Activated CD8-positive, alpha-beta T cell treated with anti-CD3 and anti-CD28 coated beads for 36 hours (primary cell): ENCODE results near the gene KIRREL3. TPM values are rescaled to one million over a fixed set of nuclear protein-coding genes. Genes with fewer than 3 reads are reported as not detected.

Experiments
- ATAC-seq: fragments of 200-7000 bp; cut with Tn5 transposase; one replicate; pipeline ENCODE4 v1.10.0; 2021; ENCODE audit warnings: mild to moderate bottlenecking, moderate library complexity
- CTCF ChIA-PET: fragments of 350-600 bp; sonication (Branson Sonifier 250); formaldehyde crosslinking; loops from one replicate; lab custom pipeline; 2021; ENCODE audit warnings: antibody characterized with exemption; lab: Charles Lee
- POLR2A ChIA-PET: fragments of 350-600 bp; sonication (Branson Sonifier 250); formaldehyde crosslinking; loops from one replicate; lab custom pipeline; 2021; ENCODE audit warnings: antibody characterized with exemption; lab: Charles Lee
- DNase-seq: peaks from one replicate; pipeline ENCODE4 v3.0.0-alpha.2; 2020
- H3K27ac Mint-ChIP-seq: one replicate; pipeline ENCODE4 v1.8.0; 2021; ENCODE audit warnings: mild to moderate bottlenecking, mixed read lengths
- H3K27me3 Mint-ChIP-seq: one replicate; pipeline ENCODE4 v1.8.0; 2021; ENCODE audit warnings: mixed read lengths
- H3K36me3 Mint-ChIP-seq: one replicate; pipeline ENCODE4 v1.8.0; 2021; ENCODE audit warnings: low read depth, mixed read lengths
- H3K4me1 Mint-ChIP-seq: one replicate; pipeline ENCODE4 v1.8.0; 2021; ENCODE audit warnings: low read depth, mixed read lengths
- H3K4me3 Mint-ChIP-seq: one replicate; pipeline ENCODE4 v1.8.0; 2021; ENCODE audit warnings: mild to moderate bottlenecking, moderate library complexity, mixed read lengths
- H3K9me3 Mint-ChIP-seq: one replicate; pipeline ENCODE4 v1.8.0; 2021; ENCODE audit warnings: mixed read lengths
- intact Hi-C: fragments of 100-400 bp; cut with micrococcal nuclease; formaldehyde crosslinking; loops from one replicate; pipeline ENCODE4 v1.10.0; 2022
- total RNA-seq, 2 experiments: library from RNA; stranded (reverse); gene quantifications; one replicate each; pipeline ENCODE4 v1.2.3, GENCODE V29; 2021
- TF ChIP-seq, protein P1 (sequence below): fragments of 200-600 bp; IDR thresholded peaks from one replicate; pipeline ENCODE4 v1.8.0; 2022; ENCODE audit warnings: antibody characterized with exemption, mild to moderate bottlenecking

Gene KIRREL3
- total RNA-seq, 2 experiments from 2014 or later, result not detected

DNA sequence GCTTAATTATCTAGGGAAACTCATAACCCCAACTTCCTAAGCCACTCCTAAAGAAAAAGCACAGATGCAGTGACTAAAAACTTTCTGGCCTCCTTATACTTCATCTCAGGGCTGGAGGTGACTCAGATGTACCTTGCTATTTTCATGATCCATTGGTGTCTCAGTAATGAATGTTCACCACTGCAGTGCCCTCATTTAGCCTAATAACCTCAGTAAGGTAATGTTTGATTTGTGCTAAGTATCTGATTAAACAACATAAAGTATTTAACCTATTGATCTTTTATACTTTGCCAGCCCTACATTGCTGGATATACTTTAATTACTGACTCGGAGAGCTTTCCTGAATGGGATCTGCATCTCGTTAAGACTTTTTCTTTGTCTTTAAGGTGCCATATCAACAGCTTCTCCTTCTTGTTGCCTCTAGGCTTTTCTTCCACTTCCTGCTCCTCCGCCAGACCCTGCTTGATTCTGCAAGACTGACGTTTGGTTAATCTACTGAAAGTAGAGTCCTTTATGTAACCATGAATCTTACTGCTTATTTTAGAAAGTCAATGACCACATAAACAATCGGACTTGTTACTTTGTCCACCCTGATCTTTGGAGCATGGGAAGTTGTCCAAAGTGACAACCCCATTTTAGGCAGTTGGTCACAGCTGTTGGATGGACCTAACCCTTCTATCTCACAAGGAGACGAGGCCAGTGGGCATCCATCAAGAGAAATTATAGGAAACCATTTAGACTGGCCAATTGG is 342.1 kb downstream of the KIRREL3 start:
- no peak for ATAC-seq
- intact Hi-C loops, result no loop called here
- CTCF ChIA-PET, result no interaction called here
- H3K9me3 Mint-ChIP-seq, result no peaks in the 10 kb centered on the region
- no peak overlapping the region for H3K4me3 Mint-ChIP-seq
- no peak for DNase-seq
- no peaks in the 10 kb centered on the region for H3K36me3 Mint-ChIP-seq
- TF ChIP-seq, protein P1, sequence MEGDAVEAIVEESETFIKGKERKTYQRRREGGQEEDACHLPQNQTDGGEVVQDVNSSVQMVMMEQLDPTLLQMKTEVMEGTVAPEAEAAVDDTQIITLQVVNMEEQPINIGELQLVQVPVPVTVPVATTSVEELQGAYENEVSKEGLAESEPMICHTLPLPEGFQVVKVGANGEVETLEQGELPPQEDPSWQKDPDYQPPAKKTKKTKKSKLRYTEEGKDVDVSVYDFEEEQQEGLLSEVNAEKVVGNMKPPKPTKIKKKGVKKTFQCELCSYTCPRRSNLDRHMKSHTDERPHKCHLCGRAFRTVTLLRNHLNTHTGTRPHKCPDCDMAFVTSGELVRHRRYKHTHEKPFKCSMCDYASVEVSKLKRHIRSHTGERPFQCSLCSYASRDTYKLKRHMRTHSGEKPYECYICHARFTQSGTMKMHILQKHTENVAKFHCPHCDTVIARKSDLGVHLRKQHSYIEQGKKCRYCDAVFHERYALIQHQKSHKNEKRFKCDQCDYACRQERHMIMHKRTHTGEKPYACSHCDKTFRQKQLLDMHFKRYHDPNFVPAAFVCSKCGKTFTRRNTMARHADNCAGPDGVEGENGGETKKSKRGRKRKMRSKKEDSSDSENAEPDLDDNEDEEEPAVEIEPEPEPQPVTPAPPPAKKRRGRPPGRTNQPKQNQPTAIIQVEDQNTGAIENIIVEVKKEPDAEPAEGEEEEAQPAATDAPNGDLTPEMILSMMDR, result no peak
- H3K4me1 Mint-ChIP-seq, result no peaks in the 10 kb centered on the region
- POLR2A ChIA-PET, result no interaction called here
- no peaks in the 10 kb centered on the region for H3K27me3 Mint-ChIP-seq
- H3K27ac Mint-ChIP-seq, result no peak overlapping the region

DNA sequence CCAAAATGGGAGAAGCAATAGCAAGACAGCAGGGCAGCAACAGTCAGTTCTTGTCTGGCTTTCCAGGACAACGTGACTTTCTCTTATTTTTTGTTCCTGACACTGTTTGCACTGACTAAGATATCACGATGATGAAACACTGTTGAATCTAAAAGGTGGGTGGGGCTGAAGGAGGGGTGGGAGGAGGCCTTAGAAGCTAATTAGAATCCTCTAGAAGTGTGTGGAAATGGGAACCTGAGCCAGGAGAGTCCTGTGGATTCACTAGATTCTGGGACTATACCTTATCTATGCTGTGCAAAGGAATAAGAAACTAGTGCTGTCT is 344.8 kb downstream of the KIRREL3 start:
- ChIA-PET POLR2A (no interaction called here), CTCF (no interaction called here)
- ATAC-seq (no peak), DNase-seq (no peak)
- intact Hi-C loops, result no loop called here
- Mint-ChIP-seq H3K27ac (no peak overlapping the region), H3K9me3 (no peaks in the 10 kb centered on the region), H3K36me3 (no peaks in the 10 kb centered on the region), H3K4me1 (no peaks in the 10 kb centered on the region), H3K4me3 (no peak overlapping the region), H3K27me3 (no peaks in the 10 kb centered on the region)
- TF ChIP-seq, protein P1, result no peak

DNA sequence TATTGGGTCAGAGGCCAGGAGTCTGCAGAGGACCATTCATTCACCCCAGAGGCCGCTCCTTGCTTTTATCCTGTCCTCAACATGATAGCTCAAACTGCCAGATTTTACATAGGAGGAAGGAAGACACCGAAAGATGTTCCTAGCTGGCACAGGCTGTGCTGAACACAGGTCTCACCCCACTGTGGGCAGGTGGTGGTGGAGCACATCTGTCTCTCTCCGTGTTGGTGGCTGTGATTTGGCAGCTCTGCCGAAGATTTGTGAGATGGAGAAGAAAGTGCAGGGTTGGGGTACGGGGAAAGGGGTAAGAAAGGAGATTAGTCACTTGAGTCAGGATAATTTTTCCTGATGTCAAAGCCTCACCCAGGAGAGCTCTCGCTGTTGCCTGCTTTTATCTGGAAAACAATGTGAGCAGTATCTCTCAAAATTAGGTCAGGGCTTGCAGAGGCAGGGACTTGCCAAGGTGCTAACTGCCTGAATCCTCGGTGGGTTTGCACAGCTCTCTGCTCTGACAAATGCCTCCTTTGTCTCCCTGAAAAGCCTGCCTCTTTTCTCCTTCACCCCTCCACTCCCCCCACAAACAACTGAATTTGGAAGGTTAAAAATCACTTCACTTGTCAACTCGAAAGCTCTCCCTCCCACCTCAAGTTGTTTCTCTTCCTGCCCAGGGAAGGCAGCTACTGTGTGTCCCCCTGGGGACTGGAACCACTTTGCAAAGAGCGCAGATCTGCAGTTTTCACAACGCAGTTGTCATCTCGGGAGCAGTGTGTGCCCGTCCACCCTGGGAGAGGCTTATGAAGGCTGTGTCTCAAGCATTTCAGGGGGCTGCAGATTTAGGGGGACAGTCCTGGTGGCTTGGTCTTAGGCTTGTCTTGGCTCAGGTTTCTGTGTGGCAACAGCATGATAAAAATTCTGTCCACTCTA is 345.4 kb downstream of the KIRREL3 start:
- intact Hi-C loops, result no loop called here
- TF ChIP-seq, protein P1, result no peak
- CTCF ChIA-PET, result no interaction called here
- Mint-ChIP-seq H3K27ac (no peak overlapping the region), H3K36me3 (no peaks in the 10 kb centered on the region), H3K27me3 (no peaks in the 10 kb centered on the region), H3K4me1 (no peaks in the 10 kb centered on the region), H3K9me3 (no peaks in the 10 kb centered on the region), H3K4me3 (no peak overlapping the region)
- DNase-seq (no peak), ATAC-seq (no peak)
- POLR2A ChIA-PET, result no interaction called here

DNA sequence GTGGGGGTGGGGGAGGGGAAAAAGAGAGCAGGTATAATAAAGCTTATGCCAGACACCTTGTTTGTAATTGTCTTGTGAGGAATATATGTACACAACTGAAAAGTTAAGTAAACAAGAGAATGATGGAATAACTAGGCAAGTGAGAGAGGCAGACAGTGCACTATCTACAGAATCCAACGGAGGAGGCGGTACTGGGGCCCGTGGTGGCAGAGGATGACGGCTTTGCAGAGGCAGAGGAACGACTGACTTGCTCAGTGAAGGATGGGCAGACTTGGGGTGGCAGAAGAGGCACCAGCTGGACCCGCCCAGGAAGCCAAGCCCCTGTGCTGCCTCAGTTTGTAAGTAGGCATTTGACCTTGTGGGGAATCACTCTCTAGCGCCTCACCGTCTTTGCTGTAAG is 347.5 kb downstream of the KIRREL3 start:
- intact Hi-C loops, result no loop called here
- DNase-seq, result no peak
- H3K36me3 Mint-ChIP-seq, result no peaks in the 10 kb centered on the region
- POLR2A ChIA-PET, result no interaction called here
- CTCF ChIA-PET, result no interaction called here
- H3K4me1 Mint-ChIP-seq, result no peaks in the 10 kb centered on the region
- TF ChIP-seq, protein P1, result no peak
- no peak for ATAC-seq
- peaks cover 2% of the 10 kb centered on the region for H3K27me3 Mint-ChIP-seq
- no peak overlapping the region for H3K4me3 Mint-ChIP-seq
- H3K27ac Mint-ChIP-seq, result no peak overlapping the region
- no peaks in the 10 kb centered on the region for H3K9me3 Mint-ChIP-seq

DNA sequence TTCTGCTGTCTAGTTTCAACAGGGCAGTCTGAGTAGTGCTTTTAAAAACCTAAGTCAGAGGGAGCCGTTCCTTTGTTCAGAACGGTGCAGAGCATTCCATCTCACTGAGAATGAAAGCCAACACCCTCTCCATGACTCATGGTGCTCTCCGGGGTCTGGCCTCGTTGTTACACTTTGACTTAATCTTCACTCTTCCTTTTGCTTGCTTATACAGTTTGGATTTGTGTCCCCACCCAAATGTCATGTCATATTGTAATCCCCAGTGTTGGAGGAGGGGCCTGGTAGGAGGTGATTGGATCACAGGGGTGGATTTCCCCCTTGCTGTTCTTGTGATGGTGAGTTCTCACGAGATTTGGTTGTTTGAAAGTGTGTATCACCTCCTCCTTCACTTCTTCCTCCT is 352.8 kb downstream of the KIRREL3 start:
- H3K9me3 Mint-ChIP-seq, result no peaks in the 10 kb centered on the region
- intact Hi-C loops, result no loop called here
- H3K27me3 Mint-ChIP-seq, result peaks cover 2% of the 10 kb centered on the region
- CTCF ChIA-PET, result no interaction called here
- POLR2A ChIA-PET, result no interaction called here
- ATAC-seq, result no peak
- no peak overlapping the region for H3K27ac Mint-ChIP-seq
- H3K4me1 Mint-ChIP-seq, result no peaks in the 10 kb centered on the region
- no peaks in the 10 kb centered on the region for H3K36me3 Mint-ChIP-seq
- no peak overlapping the region for H3K4me3 Mint-ChIP-seq
- no peak for DNase-seq
- TF ChIP-seq, protein P1, result no peak
